Measurements from ENCODE around the gene KCNK10.
"Not testable (repeated sequence)": the region's sequence is repeated elsewhere in the genome, so short reads cannot be mapped to it uniquely, and the experiment has no call there.

Gene KCNK10

DNA sequence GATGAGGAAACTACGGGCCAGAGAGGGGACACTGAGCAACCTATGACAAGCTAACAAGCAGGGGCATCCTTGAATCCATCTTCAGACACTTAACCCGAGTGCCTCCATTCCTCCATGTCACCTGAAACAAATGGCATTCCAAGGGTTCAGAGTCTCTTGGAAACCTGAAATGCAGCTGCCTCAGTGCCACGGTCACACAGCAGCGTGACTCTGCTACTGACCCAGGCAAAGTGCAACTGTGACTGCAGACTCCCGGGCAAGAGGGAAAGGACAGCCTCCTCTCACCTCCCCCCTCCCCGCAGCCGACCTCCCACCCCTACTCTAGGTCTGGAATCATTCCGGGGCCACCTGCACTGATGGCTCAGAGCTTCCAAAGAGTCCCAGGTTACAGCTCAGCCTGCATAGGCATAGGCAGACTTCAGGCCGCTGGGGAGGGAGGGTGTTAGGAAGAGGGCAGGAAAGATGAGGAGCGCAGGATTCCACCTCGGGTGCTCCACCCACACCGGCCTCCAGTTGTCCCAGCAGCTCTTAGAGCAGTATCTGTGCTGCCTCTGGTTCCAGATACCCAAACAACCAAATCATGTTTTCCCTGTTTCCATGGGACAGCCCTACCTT, 53.2 kb downstream of the KCNK10 start:
- no peak for DNase-seq

DNA sequence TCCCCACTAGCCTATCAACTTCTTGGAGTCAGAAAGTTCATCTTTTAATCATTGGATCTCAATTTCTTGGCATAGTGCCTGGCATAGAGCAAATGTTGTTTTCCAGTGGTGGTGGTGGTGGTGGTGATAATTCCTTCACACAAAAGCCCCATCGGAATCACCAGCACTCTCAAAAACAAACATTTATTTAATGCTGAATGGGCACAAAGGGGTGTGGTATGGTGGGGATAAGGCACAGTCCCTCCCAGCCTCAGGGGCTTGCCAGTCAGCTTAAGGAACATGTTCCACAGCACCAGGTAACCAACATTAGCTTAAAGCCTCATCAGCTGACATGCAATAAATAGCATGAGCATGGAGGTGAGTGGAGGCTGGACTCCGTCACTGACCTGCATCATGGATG, 56.6 kb downstream of the KCNK10 start:
- no peak for DNase-seq

DNA sequence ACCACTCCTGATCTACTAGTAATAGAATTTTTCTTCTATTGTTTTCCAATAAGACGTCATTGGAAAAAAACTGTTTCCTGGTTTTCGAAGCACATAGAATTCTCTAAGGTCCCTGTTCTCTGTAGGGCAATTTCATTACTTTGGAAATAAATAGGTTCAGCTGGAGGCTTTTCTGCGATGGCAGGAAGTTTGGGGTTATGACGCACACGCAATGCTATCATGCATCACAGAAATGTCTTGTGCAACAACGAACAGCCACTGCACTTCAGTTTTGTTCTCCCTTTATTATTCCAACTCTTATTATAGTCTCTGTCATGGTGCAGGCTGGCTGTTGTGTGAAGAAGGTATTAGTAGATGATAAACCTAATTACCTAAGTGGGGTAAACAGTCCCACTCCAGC, 59.0 kb downstream of the KCNK10 start:
- DNase-seq = no peak

DNA sequence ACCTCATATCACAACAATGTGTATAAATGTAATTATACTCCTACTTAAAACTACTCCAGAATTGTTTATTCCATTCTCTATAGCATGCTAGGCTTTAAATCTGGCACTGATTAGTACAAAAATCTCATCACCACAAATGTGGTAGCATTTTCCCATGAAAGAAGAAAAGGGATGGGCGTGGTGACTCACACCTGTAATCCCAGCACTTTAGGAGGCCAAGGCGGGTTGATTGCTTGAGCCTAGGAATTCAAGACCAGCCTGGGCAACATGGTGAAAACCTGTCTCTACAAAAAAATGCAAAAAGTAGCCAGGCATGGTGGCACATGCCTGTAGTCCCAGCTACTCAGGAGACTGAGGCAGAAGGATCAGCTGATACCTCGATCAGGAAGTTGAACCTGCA, 61.8 kb downstream of the KCNK10 start:
- not testable (repeated sequence) for DNase-seq

- no peak for DNase-seq
Measured at GRCh38 chr14:88258021-88258420, 65.0 kb downstream of the KCNK10 start.

- DNase-seq = no peak
Measured at GRCh38 chr14:88256997-88257950, 65.8 kb downstream of the KCNK10 start.

DNA sequence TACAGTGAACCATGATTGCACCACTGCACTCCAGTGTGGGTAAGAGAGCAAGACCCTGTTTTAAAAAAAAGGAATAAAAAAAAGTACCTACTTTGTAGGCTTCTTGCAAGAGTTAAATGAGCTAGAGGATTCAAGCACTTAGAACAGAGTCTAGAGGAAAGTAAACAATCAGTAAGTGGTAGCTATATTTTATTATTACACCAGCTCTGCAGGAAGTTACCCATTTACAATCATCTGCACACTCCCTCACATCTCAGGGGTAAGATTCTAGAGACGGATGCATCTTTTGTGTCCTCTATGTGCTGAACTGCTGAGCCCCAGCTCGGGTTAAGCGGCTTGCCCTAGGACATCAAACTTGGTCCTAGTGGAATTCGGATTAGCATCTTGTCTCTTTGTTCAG, 67.3 kb downstream of the KCNK10 start:
- DNase-seq = no peak

GRCh38 chr14:88255196-88255595, 67.9 kb downstream of the KCNK10 start:
- DNase-seq = no peak

GRCh38 chr14:88252498-88252897, 70.6 kb downstream of the KCNK10 start:
- no peak for DNase-seq

DNA sequence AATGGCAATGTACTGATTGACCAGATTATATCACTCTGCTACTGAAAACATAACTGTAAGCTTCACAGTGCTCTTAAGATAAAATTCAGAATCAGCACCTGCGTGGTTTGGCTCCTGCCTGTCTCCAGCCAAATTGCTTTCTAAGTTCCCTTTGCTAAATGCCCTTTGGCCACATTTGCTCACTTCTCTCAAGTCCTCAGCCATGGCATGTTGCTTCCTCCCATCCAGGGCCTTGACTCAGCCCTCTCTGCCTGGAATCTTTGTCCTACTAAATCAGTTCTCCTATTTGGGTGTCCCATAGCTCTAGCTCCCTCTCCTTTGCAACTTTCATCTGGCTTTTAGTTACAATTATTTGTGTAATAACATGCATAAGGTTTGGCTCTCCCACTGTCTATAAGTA, 71.4 kb downstream of the KCNK10 start:
- DNase-seq = no peak

GRCh38 chr14:88249266-88249665, 73.8 kb downstream of the KCNK10 start:
- no peak for DNase-seq

DNA sequence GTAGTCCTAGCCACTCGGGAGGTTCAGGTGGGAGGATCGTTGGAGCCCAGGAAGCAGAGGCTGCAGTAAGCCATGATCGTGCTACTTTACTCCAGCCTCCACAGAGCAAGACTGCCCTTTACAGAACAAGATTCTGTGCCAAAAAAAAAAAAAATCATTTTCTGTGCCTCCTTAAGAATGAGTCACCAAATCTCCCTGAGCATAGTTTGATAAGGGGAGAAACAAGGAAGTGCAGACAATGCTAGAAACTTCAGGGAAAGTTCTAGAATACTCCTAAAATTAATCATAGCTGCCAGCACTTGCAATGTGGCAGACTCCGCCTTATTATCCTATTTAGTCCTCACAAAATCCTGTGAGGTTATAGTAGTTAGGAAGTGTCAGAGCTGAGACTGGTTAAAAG, 74.5 kb downstream of the KCNK10 start:
- DNase-seq = no peak

DNA sequence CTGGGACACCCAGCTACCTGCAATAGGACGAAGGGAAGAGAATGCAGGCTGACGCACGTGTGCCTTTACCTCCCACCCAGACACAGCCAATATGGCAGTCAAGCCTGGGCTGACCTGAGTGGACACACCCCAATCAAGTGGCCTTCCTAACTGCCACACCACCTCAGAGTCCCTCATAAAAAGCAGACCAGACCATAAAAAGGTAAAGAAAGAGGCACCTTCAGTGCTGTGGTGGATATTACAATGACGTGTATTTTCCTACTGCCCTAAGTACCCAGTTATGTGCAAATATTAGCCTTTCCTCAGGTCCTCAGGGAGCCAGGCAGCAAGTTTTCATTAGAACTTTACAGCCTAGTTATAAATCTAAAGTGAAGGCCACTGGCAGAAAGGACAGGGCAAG, 75.8 kb downstream of the KCNK10 start:
- DNase-seq = no peak

- DNase-seq = no peak
Measured at GRCh38 chr14:88245321-88245720, 77.7 kb downstream of the KCNK10 start.

DNA sequence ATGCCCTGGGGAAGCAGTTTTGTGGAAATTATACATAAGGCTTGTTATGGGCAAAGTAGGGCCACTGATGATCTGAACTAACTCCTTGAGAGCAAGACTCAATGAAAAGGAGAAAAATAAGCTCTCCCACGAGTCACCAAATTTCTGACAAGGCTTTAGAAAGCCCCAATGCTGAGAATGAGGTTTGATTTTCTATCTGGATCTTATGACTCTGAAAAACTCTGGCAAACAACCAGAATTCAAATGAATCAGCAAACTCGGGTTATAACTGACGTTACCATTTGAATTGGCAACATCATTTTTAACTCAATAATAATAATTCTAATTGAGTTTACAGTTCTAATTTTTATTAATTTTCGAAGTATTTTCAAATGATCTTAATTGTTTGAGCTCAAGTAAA, 79.1 kb downstream of the KCNK10 start:
- no peak for DNase-seq

DNA sequence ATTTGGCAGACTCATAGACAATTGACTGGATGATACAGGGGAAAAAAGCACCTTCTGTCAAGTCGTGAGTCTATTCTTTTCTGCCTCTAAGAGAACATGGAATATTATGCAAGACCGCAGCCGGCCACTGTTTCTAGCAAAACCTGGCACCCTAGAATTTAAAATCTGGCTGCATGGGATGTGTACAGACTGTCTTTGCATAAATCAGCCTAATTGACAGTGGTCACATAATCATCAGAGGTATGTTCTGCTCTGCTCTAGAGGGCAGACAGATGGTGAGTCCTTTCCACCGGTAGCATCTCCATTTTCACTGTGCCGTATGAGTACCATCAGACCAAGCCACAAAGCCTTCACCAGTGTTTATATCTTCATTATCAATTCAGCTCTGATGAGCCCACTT, 80.6 kb downstream of the KCNK10 start:
- DNase-seq = no peak

DNA sequence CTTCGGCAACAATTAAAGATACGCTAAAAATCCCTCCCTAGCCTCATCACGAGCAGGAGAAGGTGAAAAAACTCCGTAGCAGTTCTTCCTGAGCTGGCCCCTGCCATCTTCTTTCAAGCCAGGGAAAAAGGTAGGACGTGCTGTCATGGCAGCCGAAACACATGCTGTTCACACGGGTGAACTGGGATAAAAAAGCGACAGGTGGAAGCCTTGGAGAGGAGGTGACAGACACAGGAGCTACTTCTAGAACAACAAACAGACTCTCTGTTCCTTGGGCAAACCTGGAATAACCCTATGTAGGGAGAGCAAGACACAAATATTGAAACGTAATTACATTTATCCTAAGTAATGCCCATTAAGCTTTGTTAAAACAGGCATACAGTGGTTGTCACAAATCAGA, 81.3 kb downstream of the KCNK10 start:
- DNase-seq = no peak

DNA sequence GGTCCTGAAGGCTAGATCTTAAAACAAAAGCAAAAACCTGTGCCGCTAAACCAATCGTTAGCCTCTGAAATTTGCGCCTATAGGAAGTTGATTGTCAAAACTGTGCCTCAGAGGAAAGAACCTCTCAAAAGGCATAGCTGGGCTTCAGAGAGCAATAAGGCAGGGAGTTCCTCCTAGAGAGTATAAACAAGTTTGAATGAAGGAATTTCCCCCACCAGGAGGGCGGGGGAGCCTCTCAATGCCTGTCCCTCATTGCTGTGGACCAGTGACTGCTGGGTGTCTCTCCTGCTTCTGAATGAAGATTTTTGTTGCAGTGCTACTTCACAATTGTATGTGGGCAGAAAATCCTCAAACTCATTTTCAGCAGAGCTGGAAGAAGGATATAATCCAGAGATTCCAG, 88.6 kb downstream of the KCNK10 start:
- DNase-seq = no peak

GRCh38 chr14:88233915-88234314, 89.2 kb downstream of the KCNK10 start:
- no peak for DNase-seq

DNA sequence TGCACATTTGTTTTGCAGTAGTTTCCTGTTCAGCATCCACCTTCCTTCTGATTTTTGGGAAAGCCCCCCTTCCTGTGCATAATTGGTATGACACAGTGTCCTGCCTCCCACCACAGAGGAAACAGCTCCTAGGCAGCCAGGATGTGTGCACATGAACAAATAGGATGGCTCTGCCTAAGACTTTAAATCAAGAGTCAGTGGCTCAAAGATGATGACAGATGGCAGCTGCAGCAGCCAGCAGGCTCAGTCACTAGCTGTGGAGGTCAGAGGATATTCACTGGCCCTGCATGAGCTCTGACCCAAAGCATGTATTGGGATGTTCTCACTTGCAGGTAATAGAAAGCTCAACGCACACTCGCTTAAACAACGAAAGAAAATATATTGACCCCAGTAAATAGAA, 90.3 kb downstream of the KCNK10 start:
- no peak for DNase-seq

GRCh38 chr14:88231603-88232002, 91.5 kb downstream of the KCNK10 start:
- no peak for DNase-seq

- no peak for DNase-seq
Measured at GRCh38 chr14:88229428-88229827, 93.6 kb downstream of the KCNK10 start.

GRCh38 chr14:88228522-88229236, 94.4 kb downstream of the KCNK10 start:
- DNase-seq = no peak

- DNase-seq = no peak
Measured at GRCh38 chr14:88227693-88228092, 95.4 kb downstream of the KCNK10 start.
